Natural killer cell treated with Interleukin-12 subunit alpha and Interleukin-12 subunit beta and Interleukin-15 and Interleukin-18, amount 100 ng/mL, for 72 hours (primary cell): ENCODE measurements around the gene SLC10A7. TPM values are rescaled to one million over a fixed set of nuclear protein-coding genes. Genes with fewer than 3 reads are reported as not detected.

Experiments used
- ATAC-seq, 2 donors: fragments of 150-1000 bp; cut with Tn5 transposase in 1 of 2; sonication (Bioruptor Pico), chemical (Tn5 transposase) in 1 of 2; 2 replicates each; pipeline ENCODE4 v1.10.0; 2021
- DNase-seq: peaks from one replicate; pipeline ENCODE4 v3.0.0; 2022; ENCODE audit warnings: low spot score
- H3K27ac Mint-ChIP-seq, 2 donors: 1 replicate in 1 of 2; 2 replicates in 1 of 2; pipeline ENCODE4 v1.8.0; 2022; ENCODE audit warnings: mixed read lengths in 2 of 2, mild to moderate bottlenecking in 1 of 2, moderate library complexity in 1 of 2
- H3K27me3 Mint-ChIP-seq, 2 donors: 1 replicate in 1 of 2; 2 replicates in 1 of 2; pipeline ENCODE4 v1.8.0; 2022; ENCODE audit warnings: mixed read lengths in 2 of 2
- H3K36me3 Mint-ChIP-seq: one replicate; pipeline ENCODE4 v1.8.0; 2022; ENCODE audit warnings: mixed read lengths
- H3K4me1 Mint-ChIP-seq, 2 donors: 1 replicate in 1 of 2; 2 replicates in 1 of 2; pipeline ENCODE4 v1.8.0; 2022; ENCODE audit warnings: low read depth in 2 of 2, mixed read lengths in 2 of 2, mild to moderate bottlenecking in 1 of 2
- H3K4me3 Mint-ChIP-seq: one replicate; pipeline ENCODE4 v1.8.0; 2022; ENCODE audit warnings: mixed read lengths
- H3K9me3 Mint-ChIP-seq: 2 replicates; pipeline ENCODE4 v1.8.0; 2022; ENCODE audit warnings: mixed read lengths
- total RNA-seq, 2 donors: library from RNA; stranded (reverse); gene quantifications; one replicate each; pipeline ENCODE4 v1.2.3, GENCODE V29; 2022

SLC10A7 gene
- total RNA-seq, 2 donors from 2014 or later = 31.1 to 33.9 TPM

- H3K9me3 Mint-ChIP-seq = no peaks in the 10 kb centered on the region
- H3K36me3 Mint-ChIP-seq = no peaks in the 10 kb centered on the region
- no peak overlapping the region for H3K4me3 Mint-ChIP-seq
- ATAC-seq (no peak), DNase-seq (no peak)
- H3K27me3 Mint-ChIP-seq = no peaks in the 10 kb centered on the region
- H3K4me1 Mint-ChIP-seq = peaks cover 15% of the 10 kb centered on the region in 2 donors
- no peak overlapping the region for H3K27ac Mint-ChIP-seq
These were observed 173.9 kb downstream of the SLC10A7 start for GRCh38 chr4:146347822-146348221.

DNA sequence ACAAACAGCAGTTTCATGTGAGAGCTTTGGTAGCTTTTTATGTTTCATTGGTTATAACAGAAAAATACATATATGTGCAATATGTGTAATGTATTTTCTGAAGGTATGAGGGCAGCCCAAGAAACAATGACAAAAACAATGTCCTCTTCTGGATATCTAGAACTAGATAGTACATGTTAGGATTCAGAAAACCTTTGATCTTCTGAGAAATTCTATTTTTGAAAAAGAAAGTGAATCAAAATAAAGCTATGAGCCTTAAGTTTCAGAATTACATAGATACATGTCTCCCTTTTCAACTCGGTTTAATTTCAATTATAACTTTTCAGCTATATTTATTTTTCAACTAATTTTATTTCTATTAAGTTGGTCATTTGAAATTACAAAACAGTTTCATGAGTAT lies 175.5 kb downstream of the SLC10A7 start:
- no peak for ATAC-seq
- H3K4me1 Mint-ChIP-seq = peaks cover 15% of the 10 kb centered on the region in 2 donors
- no peak for DNase-seq
- H3K4me3 Mint-ChIP-seq = no peak overlapping the region
- no peaks in the 10 kb centered on the region for H3K36me3 Mint-ChIP-seq
- no peaks in the 10 kb centered on the region for H3K9me3 Mint-ChIP-seq
- peak overlapping the region in 1 of 2 donors; percentile 29 for H3K27ac Mint-ChIP-seq
- no peaks in the 10 kb centered on the region for H3K27me3 Mint-ChIP-seq

- Mint-ChIP-seq H3K4me1 (peaks cover 6 to 9% of the 10 kb centered on the region in 2 donors), H3K9me3 (no peaks in the 10 kb centered on the region), H3K4me3 (no peak overlapping the region), H3K36me3 (no peaks in the 10 kb centered on the region), H3K27me3 (no peaks in the 10 kb centered on the region), H3K27ac (no peak overlapping the region)
- ATAC-seq (no peak), DNase-seq (no peak)
These were observed 178.0 kb downstream of the SLC10A7 start for GRCh38 chr4:146343776-146344175.

GRCh38 chr4:146343199-146343598 lies 178.5 kb downstream of the SLC10A7 start:
- Mint-ChIP-seq H3K4me3 (no peak overlapping the region), H3K27ac (no peak overlapping the region), H3K4me1 (peaks cover 6 to 9% of the 10 kb centered on the region in 2 donors), H3K9me3 (no peaks in the 10 kb centered on the region), H3K27me3 (no peaks in the 10 kb centered on the region), H3K36me3 (no peaks in the 10 kb centered on the region)
- no peak for DNase-seq
- peak in 1 of 2 donors; percentile 78 for ATAC-seq

- H3K4me3 Mint-ChIP-seq = no peak overlapping the region
- H3K4me1 Mint-ChIP-seq = peaks cover 6 to 9% of the 10 kb centered on the region in 2 donors
- no peak for DNase-seq
- no peak overlapping the region for H3K27ac Mint-ChIP-seq
- H3K27me3 Mint-ChIP-seq = no peaks in the 10 kb centered on the region
- ATAC-seq = no peak
- H3K9me3 Mint-ChIP-seq = no peaks in the 10 kb centered on the region
- H3K36me3 Mint-ChIP-seq = no peaks in the 10 kb centered on the region
These were observed 179.0 kb downstream of the SLC10A7 start for GRCh38 chr4:146342600-146343192.

- no peak for ATAC-seq
These were observed 180.9 kb downstream of the SLC10A7 start for GRCh38 chr4:146340798-146341197.

DNA sequence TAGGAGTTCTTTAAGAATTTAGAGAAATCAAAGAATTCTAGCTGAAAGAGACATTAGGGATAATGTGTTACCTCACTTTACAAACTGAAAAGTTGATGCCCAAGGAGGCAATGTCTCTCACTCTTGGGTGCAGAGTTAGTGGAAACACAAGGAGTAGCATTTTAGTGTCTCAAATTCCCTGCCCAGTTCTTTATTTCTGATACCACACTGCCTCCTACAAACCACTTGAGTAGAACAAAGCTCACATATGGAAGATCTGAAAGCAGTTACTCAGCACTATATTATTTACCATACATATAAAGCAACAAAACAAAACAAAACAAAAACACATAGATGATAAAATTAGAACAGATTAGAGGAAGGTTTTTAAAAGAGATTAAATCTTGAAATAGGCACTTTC lies 183.2 kb downstream of the SLC10A7 start:
- ATAC-seq (no peak), DNase-seq (no peak)
- no peak overlapping the region for H3K27ac Mint-ChIP-seq
- peaks cover 0 to 7% of the 10 kb centered on the region in 2 donors for H3K4me1 Mint-ChIP-seq
- no peak overlapping the region for H3K4me3 Mint-ChIP-seq
- H3K9me3 Mint-ChIP-seq = no peaks in the 10 kb centered on the region
- no peaks in the 10 kb centered on the region for H3K27me3 Mint-ChIP-seq
- no peaks in the 10 kb centered on the region for H3K36me3 Mint-ChIP-seq

More at GRCh38 chr4:146340798-146341197, 180.9 kb downstream of the SLC10A7 start:
- H3K4me3 Mint-ChIP-seq = no peak overlapping the region
- H3K4me1 Mint-ChIP-seq = peaks cover 0 to 7% of the 10 kb centered on the region in 2 donors
- no peak for DNase-seq
- no peaks in the 10 kb centered on the region for H3K27me3 Mint-ChIP-seq
- H3K9me3 Mint-ChIP-seq = no peaks in the 10 kb centered on the region
- no peak overlapping the region for H3K27ac Mint-ChIP-seq
- no peaks in the 10 kb centered on the region for H3K36me3 Mint-ChIP-seq

DNA sequence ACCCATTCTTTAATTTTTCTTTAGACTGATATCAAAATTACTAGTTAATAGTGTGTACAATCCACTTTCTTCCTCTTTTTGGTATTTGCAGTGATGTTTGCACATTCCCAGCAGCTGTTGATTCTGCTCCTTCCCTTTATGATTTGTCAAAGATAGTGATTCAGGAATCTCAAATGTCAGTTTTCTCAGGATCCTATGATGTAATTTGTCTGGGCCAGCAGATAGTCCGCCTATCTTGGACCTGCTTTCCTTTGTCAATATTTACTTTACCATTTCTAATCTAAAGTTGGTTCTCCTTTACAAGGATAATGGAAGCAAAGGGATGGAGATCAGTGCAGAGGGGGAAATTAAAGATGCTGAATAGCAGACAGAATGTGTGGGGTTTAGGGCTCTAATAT lies 185.3 kb downstream of the SLC10A7 start:
- Mint-ChIP-seq H3K9me3 (no peaks in the 10 kb centered on the region), H3K36me3 (no peaks in the 10 kb centered on the region), H3K27me3 (no peaks in the 10 kb centered on the region), H3K4me3 (no peak overlapping the region), H3K4me1 (peaks cover 0 to 3% of the 10 kb centered on the region in 2 donors), H3K27ac (no peak overlapping the region)
- ATAC-seq (no peak), DNase-seq (no peak)

DNA sequence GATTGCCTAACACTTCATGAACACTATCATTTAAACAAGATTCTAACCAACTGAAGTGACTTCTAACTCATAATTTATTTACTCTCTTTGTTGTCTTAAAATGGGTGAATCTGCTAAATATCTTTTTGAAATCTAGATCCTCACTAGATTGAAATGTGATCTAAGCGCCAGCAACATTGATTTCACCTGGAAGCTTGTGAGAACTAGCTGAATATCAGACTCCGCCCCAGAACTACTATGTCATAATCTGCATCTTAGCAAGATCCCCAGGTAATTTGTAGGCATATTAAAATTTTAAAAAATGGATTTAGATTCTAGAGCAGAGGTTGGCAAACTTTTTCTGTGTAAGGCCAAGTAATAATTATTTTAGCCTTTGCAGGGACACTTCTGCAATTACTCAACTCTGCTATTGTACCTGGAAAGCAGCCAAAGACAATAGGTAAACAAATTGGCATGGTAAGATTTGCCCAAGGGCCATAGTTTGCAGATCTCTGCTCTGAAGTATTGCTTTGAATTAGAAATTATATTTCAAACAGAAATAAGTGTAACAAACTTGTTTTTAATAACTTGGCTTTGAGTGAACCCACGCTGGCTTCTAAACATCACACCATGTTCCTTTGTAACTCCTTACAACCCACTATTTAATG lies 185.9 kb downstream of the SLC10A7 start:
- Mint-ChIP-seq H3K9me3 (no peaks in the 10 kb centered on the region), H3K4me3 (no peak overlapping the region), H3K36me3 (no peaks in the 10 kb centered on the region), H3K27ac (no peak overlapping the region), H3K4me1 (peaks cover 0 to 3% of the 10 kb centered on the region in 2 donors), H3K27me3 (no peaks in the 10 kb centered on the region)
- DNase-seq = no peak
- ATAC-seq = no peak

DNA sequence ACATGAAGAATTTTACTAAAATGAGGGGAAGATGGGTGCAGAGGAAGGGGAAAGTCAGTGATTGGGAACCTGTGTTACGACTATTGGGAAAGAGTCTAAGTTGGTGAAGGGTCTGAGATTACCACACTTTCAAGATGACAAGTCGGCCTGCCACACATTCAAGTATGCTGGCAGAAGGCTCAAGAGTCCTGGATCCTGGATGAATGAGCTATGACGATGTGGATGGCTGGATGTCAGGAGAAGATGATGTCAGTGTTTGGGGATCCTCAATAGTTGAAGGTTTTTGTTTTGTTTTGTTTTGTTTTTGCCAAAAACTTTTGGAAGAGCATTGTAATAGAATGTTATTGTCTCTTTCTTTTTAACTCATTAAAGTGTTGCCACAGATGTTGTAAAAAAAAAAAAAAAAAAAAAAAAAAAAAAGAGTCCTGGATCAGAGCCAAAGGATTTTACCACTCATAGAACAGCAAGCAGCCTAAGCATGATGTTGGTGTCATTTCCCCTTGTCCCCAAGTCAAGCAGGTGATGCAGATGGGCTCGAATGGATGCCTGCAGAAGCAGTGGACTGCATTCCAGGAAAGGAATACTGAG lies 186.8 kb downstream of the SLC10A7 start:
- H3K4me3 Mint-ChIP-seq = no peak overlapping the region
- H3K9me3 Mint-ChIP-seq = no peaks in the 10 kb centered on the region
- DNase-seq (no peak), ATAC-seq (peak in 1 of 2 donors; percentile 15)
- no peak overlapping the region for H3K27ac Mint-ChIP-seq
- peaks cover 0 to 3% of the 10 kb centered on the region in 2 donors for H3K4me1 Mint-ChIP-seq
- no peaks in the 10 kb centered on the region for H3K27me3 Mint-ChIP-seq
- H3K36me3 Mint-ChIP-seq = no peaks in the 10 kb centered on the region

DNA sequence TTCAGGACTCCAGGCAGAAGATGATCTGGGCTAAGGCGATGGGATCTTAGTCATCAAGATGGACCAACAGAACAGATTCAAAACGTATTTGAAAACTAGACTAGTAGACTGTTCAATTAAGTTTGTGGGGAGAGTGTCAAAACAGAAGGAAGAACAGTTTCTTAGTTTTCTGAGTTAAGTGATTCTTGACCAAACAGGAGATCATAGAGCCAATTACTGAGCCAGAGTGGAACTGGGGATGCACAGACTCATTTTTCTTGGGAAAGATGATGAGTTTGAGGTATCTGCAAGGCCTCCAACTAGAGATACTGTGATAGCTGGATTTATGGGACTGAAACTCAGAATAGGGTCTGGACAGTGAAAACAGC lies 187.9 kb downstream of the SLC10A7 start:
- DNase-seq (no peak), ATAC-seq (no peak)
- peaks cover 0 to 3% of the 10 kb centered on the region in 2 donors for H3K4me1 Mint-ChIP-seq
- H3K4me3 Mint-ChIP-seq = no peak overlapping the region
- no peaks in the 10 kb centered on the region for H3K9me3 Mint-ChIP-seq
- no peaks in the 10 kb centered on the region for H3K36me3 Mint-ChIP-seq
- no peaks in the 10 kb centered on the region for H3K27me3 Mint-ChIP-seq
- H3K27ac Mint-ChIP-seq = no peak overlapping the region

GRCh38 chr4:146333187-146333894 lies 188.4 kb downstream of the SLC10A7 start:
- DNase-seq (no peak), ATAC-seq (peak; percentile 89 to 92)
- H3K9me3 Mint-ChIP-seq = no peaks in the 10 kb centered on the region
- peaks cover 0 to 3% of the 10 kb centered on the region in 2 donors for H3K4me1 Mint-ChIP-seq
- no peaks in the 10 kb centered on the region for H3K36me3 Mint-ChIP-seq
- no peak overlapping the region for H3K4me3 Mint-ChIP-seq
- no peak overlapping the region for H3K27ac Mint-ChIP-seq
- H3K27me3 Mint-ChIP-seq = no peaks in the 10 kb centered on the region

GRCh38 chr4:146330392-146330791 lies 191.3 kb downstream of the SLC10A7 start:
- no peaks in the 10 kb centered on the region for H3K36me3 Mint-ChIP-seq
- H3K4me1 Mint-ChIP-seq = no peaks in the 10 kb centered on the region
- no peaks in the 10 kb centered on the region for H3K27me3 Mint-ChIP-seq
- no peak overlapping the region for H3K27ac Mint-ChIP-seq
- no peak overlapping the region for H3K4me3 Mint-ChIP-seq
- DNase-seq = no peak
- ATAC-seq = no peak
- no peaks in the 10 kb centered on the region for H3K9me3 Mint-ChIP-seq
